ENCODE measurements around the gene AQP1.

The AQP1 gene

GRCh38 chr7:30873207-30873606 is 38.4 kb upstream of the AQP1 start:
- no peaks in the 10 kb centered on the region for H3K36me3 ChIP-seq (replicated peaks)
- TF ChIP-seq CTCF (IDR thresholded peaks at IDR 0.05; ENCODE audit: low read depth, low read length, missing control alignments): no peak
- H3K4me3 ChIP-seq (ENCODE audit: low read depth, low read length): no peak overlapping the region
- no peak for DNase-seq
- in situ Hi-C loops (cut with HindIII; ENCODE audit: low pct_ligation_motif_present, low sequenced_read_pairs): no loop called here
- H3K27me3 ChIP-seq (replicated peaks): no peaks in the 10 kb centered on the region
- no peak overlapping the region for H3K27ac ChIP-seq

GRCh38 chr7:30873656-30874055 is 38.0 kb upstream of the AQP1 start:
- Histone ChIP-seq H3K4me3 (ENCODE audit: low read depth, low read length) (no peak overlapping the region), H3K36me3 (replicated peaks) (no peaks in the 10 kb centered on the region), H3K27ac (no peak overlapping the region), H3K27me3 (replicated peaks) (no peaks in the 10 kb centered on the region)
- DNase-seq: no peak
- in situ Hi-C loops (cut with HindIII; ENCODE audit: low pct_ligation_motif_present, low sequenced_read_pairs): no loop called here
- TF ChIP-seq CTCF (IDR thresholded peaks at IDR 0.05; ENCODE audit: low read depth, low read length, missing control alignments): no peak

DNA sequence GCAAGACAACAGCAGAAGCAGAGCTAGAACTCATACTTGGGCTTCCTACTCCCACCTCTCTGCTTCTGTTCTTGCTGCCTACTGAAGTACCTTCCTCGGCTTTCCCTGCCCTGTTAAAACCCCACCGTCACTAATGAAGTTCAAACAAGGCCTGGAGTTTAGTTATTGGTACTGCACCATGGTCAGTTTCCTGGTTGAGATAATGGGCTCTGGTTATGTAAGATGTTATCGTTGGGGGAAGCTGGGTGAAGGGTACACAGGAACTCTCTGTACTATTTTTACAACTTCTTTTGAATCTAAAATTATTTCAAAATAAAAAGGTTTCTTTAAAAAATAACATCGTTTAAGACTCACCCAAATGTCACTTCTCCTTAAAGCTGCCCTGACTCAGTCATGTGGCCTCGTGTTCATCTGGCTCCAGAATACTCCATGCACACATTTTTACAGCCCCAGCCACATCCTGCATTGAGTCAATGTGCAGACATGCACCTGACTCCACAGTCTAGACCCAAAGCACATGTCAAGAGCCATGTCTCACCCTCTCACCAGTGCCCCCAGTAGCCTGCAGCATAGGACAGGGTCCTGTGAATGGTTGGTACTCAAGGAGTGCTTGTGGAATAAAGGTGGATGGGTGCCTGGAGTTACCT is 36.9 kb upstream of the AQP1 start:
- TF ChIP-seq CTCF (IDR thresholded peaks at IDR 0.05; ENCODE audit: low read depth, low read length, missing control alignments): no peak
- in situ Hi-C loops (cut with HindIII; ENCODE audit: low pct_ligation_motif_present, low sequenced_read_pairs): no loop called here
- Histone ChIP-seq H3K36me3 (replicated peaks) (no peaks in the 10 kb centered on the region), H3K27ac (no peak overlapping the region), H3K27me3 (replicated peaks) (no peaks in the 10 kb centered on the region), H3K4me3 (ENCODE audit: low read depth, low read length) (no peak overlapping the region)
- DNase-seq: no peak

GRCh38 chr7:30877015-30877769 is 34.5 kb upstream of the AQP1 start:
- no peaks in the 10 kb centered on the region for H3K36me3 ChIP-seq (replicated peaks)
- in situ Hi-C loops (cut with HindIII; ENCODE audit: low pct_ligation_motif_present, low sequenced_read_pairs): no loop called here
- no peak overlapping the region for H3K4me3 ChIP-seq (ENCODE audit: low read depth, low read length)
- H3K27ac ChIP-seq: no peak overlapping the region
- no peak for TF ChIP-seq CTCF (IDR thresholded peaks at IDR 0.05; ENCODE audit: low read depth, low read length, missing control alignments)
- DNase-seq: no peak
- no peaks in the 10 kb centered on the region for H3K27me3 ChIP-seq (replicated peaks)

DNA sequence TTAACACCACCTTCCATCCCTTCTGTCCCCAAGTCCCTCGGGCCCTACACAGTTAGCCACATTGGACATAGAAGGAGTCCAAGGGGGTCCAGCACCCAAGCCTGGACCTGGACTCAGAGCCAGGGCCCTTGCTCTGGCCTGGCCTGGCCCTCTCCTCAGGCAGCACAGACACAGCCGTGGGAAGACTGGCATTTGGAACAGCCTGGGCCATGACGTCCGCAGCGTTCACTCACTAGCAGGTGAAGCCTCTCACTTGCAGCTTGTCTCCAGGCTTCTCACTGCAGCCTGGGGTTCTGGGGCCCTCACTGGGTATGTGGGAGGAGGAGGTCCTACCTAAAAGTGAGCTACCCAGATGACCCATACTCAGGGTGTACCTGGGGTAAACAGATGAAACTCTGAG is 33.7 kb upstream of the AQP1 start:
- Histone ChIP-seq H3K27ac (no peak overlapping the region), H3K27me3 (replicated peaks) (no peaks in the 10 kb centered on the region), H3K4me3 (ENCODE audit: low read depth, low read length) (no peak overlapping the region), H3K36me3 (replicated peaks) (no peaks in the 10 kb centered on the region)
- DNase-seq: no peak
- TF ChIP-seq CTCF (IDR thresholded peaks at IDR 0.05; ENCODE audit: low read depth, low read length, missing control alignments): no peak
- in situ Hi-C loops (cut with HindIII; ENCODE audit: low pct_ligation_motif_present, low sequenced_read_pairs): no loop called here
